HG02884 (cell line): ENCODE data around the gene TRIM68.

Experiments used
- ATAC-seq: cut with Tn5 transposase; IDR thresholded peaks from one replicate; pipeline ENCODE4 v1.9.1; 2021; ENCODE audit warnings: mild to moderate bottlenecking, moderate library complexity; ENCODE audit not compliant: unreplicated experiment

Gene TRIM68, protein sequence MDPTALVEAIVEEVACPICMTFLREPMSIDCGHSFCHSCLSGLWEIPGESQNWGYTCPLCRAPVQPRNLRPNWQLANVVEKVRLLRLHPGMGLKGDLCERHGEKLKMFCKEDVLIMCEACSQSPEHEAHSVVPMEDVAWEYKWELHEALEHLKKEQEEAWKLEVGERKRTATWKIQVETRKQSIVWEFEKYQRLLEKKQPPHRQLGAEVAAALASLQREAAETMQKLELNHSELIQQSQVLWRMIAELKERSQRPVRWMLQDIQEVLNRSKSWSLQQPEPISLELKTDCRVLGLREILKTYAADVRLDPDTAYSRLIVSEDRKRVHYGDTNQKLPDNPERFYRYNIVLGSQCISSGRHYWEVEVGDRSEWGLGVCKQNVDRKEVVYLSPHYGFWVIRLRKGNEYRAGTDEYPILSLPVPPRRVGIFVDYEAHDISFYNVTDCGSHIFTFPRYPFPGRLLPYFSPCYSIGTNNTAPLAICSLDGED

DNA sequence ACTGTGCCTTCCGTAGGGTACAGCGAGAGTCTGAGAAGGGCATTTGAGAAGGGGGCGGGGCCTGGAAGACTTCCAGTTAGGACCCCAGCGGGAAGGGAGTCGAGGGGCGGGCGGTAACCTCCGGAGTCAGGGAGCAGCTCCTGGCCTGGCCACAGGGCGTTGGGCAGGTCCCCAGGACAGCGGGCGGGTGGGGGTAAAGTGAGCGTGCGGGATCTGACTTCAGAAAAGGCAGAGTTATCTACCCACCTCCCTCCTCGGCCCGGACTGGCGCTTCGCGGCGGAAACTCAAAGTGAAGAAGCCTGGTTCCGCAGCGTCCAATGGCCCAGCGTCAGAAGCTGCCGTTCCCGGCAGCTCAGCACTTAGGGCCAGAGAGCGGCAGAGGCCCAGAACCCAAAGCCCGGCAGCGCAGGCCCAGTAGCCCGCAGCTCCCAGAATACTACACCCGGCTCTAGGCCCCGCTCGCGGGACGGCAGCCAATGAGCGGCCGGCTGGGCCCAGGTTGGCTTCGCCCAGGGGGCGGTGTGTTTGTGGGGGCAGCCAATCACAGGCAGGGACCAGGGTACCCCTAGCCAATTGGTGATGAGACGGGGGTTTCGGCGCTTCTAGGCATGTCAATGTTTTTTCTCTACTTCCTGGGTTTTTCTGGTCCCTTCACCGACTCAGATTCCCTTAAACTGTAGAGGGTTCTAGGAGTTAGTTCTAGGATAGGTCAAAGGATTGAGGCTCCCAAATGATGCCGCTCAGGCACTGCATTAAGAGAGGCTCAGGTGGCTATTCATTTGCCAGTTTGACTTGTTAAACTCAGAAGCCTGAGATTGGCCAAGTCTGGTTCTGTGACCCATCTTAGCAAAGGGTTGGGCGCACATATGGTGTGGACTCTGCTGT is at the start of gene TRIM68:
Gene TRIM68 (minus strand): TSS at position 451 of the 886 bp plus-strand sequence. CDS start 2,727 bp downstream, outside the sequence.
- peak; percentile 100 for ATAC-seq

DNA sequence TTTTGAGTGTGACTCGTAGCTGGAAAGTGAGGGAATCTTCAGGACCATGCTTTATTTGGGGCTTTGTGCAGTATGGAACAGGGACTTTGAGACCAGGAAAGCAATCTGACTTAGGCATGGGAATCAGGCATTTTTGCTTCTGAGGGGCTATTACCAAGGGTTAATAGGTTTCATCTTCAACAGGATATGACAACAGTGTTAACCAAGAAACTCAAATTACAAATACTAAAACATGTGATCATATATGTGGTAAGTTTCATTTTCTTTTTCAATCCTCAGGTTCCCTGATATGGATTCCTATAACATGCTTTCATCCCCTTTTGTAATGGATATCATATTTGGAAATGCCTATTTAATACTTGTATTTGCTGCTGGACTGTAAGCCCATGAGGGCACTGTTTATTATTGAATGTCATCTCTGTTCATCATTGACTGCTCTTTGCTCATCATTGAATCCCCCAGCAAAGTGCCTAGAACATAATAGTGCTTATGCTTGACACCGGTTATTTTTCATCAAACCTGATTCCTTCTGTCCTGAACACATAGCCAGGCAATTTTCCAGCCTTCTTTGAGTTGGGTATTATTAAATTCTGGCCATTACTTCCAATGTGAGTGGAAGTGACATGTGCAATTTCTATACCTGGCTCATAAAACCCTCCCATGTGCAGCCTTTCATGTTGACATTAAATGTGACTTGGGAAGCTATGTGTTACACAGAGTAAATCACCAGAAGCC is 46.8 kb upstream of the TRIM68 start:
- ATAC-seq, result no peak

DNA sequence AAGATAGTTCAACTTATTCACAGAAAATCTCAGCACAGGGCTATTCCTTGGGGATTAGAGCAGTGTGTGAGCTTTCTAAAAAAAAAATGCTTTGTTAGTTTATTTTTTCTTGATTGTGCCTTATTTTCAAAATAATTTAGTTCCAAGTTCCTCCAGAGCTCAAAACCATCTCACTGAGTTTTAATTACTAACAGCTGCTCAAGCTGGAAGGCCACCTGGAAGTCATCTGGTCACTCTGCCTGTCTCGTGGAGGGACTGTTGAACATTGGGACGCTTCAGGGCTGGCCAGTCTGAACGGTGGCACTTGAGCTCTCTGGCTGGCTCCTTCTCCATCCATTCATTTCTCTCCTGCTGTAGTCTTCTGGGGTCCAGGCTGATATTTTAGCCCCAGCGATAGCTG is 39.7 kb upstream of the TRIM68 start:
- ATAC-seq, result no peak

DNA sequence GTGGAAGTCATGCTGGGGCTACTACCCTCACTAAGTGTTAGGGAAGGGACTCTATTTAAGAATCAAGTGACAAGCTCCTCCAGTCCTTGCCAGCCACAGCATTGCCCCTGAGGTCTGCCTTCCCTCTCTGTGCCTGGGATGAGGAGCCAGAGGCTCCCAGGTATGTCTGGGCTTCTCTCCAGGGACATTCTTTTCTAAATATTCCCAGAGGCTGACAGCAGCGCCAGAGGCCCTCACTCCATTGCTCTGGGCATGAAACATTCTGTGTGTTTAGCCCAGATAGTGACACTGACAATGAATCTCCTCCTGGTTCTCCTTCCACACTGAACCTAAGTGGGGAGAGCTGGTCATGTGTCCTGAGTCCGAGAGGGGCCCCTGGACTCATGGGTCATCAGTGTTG is 37.9 kb upstream of the TRIM68 start:
- no peak for ATAC-seq

DNA sequence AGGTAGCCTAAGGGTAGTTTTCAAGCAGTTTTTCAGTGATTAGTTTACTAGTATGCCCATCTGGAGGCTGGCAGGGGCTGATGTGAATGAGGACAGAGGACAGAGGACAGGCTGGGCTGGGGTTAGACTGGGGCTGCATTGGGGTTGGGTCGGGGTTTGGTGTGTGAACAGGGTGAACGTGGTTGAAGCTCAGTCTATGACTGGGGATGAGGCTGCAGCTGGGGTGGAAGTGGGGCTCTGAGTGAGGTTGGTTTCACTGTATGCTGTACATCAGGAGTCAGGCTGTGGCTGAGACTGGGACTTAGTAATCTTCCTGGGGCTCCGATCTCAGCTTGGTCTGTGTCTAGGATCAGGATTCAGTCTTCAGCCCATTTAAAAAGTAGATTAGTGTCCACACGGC is 36.2 kb upstream of the TRIM68 start:
- no peak for ATAC-seq

DNA sequence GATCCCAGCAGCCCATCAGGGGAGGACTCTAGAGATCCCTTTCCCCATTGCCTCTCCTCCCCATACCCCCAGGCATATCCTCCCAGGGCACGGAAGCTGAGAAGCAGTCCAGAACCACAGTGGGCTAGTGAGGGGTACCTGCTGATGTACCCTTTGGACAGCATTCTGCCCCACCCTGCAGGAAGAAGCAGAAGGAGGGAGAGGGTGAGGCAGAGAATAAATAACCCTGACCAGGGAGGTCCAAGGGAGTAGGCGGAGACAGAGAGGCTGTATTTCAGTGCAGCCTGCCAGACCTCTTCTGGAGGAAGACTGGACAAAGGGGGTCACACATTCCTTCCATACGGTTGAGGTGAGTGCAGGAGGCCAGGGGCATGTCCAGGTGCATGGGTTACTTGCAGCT is 35.7 kb upstream of the TRIM68 start, which contains the start of gene OR51E1:
Gene OR51E1 (plus strand): TSS at position 301 of the 400 bp plus-strand sequence. CDS start 8,545 bp downstream, outside the sequence.
- no peak for ATAC-seq

DNA sequence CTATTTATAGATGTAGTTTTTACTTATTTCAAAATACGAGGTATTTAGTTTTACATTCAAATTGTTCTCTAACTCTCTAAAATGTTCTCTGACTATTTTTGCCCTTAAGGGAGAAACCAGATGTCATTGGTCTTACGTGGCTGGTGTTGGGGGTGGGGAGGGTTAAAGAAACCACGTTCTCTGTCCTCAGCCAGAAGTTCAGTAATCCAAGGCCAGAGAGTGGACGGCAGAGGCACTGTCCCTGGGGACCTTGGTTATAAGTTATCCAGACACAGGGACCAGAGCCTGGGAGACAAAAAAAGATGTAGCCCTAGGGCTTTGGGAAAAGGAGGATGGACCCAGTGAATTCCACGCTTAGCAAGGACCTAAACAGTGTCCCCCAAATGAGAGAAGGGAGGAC is 35.0 kb upstream of the TRIM68 start:
- no peak for ATAC-seq

DNA sequence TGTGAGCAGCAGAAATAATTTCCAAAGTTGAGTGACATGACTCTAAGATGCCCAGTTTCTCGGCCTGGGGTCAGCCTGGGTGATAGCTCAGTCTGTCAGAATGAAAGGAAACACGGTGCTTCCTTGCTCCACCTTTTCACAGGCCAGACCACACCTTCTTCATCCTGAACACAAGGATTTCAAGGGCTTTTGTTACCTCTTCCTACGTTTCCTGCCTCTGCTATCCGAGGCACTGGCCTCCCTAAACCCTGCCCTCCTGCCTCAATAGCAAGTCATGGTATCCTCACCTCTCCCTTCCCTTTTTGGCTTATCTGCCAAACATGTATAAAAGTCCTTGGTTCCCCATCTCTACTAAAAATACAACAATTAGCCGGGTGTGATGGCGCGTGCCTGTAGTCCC is 34.0 kb upstream of the TRIM68 start:
- no peak for ATAC-seq

DNA sequence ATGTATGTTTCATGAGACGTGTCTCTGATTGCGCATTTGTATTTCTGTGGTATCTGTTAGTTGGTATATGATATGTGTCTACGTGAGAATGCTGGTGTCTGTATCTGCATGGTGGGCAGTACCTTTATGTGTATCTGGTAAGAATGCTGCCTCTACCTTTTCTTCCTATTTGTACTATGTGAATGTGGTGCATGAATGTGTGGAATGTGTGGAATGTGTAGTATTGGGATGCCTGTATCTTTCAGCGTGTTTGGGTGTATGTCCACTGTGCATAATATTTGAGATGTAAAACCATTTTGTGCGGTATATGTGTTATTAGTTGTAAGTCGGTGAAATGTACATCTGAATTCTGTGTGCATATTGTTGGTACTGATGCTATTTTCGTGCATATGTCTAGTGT is 33.5 kb upstream of the TRIM68 start:
- no peak for ATAC-seq

DNA sequence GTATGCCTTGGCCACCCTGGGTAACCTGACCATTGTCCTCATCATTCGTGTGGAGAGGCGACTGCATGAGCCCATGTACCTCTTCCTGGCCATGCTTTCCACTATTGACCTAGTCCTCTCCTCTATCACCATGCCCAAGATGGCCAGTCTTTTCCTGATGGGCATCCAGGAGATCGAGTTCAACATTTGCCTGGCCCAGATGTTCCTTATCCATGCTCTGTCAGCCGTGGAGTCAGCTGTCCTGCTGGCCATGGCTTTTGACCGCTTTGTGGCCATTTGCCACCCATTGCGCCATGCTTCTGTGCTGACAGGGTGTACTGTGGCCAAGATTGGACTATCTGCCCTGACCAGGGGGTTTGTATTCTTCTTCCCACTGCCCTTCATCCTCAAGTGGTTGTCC is 31.9 kb upstream of the TRIM68 start:
- ATAC-seq, result no peak

DNA sequence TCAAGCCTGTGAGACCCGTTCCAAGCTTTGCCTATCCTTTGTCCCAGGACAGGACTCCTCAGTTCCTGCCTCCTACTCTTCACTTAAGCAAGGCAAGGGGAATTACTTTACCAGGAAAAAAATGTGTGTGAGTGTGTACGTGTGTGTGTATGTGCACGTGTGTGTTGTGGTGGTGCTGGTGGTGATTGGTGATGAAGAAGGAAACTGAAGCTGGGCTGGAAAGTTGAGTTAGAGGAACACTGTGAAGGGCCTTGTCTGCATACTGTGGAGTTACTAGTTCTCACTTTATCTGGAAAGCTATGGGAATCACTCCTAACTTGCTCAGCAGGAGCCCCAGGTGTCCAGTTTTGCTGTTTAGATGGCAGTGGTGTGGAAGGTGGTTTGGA is 29.6 kb upstream of the TRIM68 start:
- ATAC-seq, result no peak

DNA sequence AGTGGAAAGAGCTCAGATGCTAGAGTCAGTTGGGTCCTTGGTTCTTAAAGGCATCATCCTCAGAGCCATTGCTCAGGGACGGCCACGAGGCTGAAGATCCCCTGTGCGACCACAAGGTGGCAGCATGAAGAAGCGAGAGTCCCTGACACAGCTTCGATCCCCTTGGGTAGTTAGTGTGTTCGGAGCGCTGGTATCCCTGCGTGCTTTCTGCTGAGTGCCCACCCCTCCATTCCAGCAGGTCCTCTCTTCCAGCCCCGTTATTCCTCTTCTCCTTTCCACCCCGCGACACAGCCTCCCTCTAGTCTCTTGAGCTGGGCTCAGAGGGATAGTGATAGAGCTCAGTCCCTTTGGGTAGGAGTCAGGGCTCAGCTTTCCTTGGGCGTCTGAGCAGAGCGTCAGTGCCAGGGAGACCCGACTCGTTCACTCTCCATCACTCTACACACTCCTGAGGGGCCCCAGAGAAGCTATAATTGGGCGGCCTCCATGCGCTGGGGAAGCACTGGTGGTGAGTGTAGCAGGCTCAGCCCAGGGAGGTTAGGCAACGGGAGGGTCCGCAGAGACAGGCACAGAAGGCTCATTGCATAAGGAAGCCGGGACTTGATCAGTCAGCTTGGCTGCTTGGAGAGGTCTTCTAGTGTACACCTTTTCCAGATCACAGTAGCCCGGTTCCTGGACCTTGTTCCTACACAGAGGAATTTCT is 29.1 kb upstream of the TRIM68 start, which contains the start of gene OR51D1:
Gene OR51D1 (plus strand): TSS at position 516 of the 700 bp plus-strand sequence. CDS start 2,314 bp downstream, outside the sequence.
- peak; percentile 96 for ATAC-seq

DNA sequence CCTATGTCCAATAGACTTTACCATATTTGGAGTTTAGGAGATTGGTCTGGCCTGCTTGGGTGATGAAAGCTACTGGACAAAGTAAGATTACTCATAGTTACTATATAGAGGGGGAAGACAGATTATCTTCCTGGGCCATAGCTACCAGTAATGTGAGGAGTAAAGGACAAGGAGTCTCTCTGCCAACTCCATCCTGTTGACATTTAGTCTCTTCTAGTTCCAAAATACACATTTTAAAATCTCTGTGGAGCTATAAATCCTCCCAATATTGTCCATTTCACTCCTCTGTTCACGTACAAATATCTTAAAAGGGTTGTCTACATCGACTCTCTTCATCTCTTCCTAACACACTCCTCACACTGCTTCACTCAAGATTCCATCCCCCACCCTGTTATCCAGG is 28.1 kb upstream of the TRIM68 start:
- ATAC-seq, result no peak

DNA sequence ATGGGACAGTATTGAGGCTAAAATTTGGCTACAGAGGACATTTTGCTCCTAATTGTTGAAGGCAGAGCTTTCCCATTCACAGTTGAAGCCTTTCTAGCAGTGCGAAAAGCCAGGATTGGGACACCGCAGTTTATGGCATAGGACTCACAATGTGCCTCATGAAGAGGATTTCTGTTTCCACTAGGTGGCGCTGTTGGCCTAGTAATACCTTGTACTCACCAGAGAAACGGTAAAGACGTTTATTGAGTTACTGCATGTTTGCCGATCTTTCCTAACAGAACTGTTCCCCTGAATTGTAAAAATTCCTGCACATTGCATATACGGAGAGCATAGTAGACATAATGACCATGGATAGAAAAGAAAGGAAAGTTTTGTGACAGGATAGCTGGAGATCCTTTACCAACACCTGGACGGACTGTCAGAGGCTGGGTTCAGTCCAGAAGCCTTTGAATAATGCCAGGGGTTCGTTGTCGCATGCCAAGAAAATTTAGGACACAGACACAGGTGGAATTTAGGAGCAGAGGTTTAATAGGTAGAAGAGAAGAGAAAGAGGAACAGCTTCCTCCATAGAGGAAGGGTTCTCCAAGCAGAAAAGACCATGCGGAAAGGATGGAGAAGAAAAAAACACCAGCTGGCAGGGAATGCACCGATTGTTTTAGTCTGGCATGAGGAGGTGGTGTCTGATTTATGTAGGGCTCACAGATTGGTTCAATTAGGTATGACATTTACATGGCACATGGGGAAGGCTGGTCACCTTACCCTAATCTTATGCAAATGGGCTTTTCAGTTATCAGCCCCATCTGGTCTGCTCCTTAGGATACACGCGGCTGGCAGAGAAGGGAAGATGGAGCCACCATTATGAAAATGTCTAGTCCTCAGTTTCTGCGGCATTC is 18.4 kb upstream of the TRIM68 start:
- peak; percentile 54 for ATAC-seq

DNA sequence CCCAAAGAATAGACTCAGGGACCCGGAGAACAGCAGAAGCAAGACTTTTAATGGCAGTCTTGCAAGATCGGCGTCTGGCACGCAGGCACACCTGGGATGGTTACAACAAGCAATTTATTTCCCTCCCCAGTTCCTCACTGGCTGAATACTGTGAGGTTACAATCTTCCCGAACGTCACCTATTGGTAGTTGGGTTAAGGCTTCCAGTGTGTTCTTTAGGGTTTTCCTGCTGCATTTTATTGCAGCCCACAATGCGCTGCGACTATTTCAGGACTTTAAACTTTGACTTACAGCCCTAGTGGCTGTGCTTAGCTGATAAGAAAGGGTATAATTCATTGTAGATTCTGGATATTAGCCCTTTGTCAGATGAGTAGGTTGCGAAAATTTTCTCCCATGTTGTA is 11.5 kb upstream of the TRIM68 start:
- ATAC-seq, result no peak

DNA sequence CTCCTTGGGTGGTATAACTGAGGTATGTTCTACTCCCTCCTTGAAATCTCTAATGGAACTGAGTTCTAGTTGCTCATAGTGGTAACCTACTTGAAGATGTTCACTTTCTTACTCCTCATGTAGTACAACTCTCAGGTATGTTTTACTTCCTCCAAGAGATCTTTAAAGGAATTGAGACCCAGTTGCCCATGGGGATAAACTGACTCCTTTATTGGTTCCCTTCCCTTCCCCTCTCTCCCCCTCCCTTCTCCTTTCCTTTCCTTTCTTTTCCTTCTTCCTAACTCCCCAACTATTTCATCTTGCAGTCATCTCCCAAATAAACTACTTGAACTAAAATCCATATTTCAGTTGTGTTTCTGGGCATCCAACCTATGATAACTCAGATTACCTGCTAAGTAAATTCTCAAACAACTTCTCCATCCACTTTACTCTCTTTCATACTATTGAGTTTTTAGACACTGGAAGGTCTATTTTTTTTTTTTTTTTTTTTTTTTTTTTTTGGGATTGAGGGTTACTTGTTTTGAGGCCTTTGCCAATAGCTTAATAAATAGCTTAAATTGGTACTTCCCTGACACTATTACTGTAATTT is 7.9 kb upstream of the TRIM68 start:
- no peak for ATAC-seq

DNA sequence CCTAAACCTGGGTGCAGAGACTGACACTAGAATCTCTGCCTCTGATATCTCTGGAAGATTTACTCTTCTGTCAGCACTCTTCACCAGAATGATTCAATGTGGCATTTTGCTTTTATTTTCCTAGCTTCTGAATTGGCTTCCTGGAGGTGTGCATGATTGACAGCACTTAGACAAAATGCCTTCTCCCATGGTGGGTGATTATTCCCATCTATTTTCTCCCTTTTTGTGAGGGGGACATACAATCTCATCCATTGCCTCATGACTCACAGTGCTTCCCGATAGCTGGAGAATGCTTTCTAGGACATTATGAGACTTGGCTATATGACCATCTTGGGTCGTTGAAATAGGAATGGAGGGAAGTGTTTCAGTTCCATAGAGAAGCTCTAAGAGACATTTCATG is 4.0 kb upstream of the TRIM68 start:
- ATAC-seq, result no peak

DNA sequence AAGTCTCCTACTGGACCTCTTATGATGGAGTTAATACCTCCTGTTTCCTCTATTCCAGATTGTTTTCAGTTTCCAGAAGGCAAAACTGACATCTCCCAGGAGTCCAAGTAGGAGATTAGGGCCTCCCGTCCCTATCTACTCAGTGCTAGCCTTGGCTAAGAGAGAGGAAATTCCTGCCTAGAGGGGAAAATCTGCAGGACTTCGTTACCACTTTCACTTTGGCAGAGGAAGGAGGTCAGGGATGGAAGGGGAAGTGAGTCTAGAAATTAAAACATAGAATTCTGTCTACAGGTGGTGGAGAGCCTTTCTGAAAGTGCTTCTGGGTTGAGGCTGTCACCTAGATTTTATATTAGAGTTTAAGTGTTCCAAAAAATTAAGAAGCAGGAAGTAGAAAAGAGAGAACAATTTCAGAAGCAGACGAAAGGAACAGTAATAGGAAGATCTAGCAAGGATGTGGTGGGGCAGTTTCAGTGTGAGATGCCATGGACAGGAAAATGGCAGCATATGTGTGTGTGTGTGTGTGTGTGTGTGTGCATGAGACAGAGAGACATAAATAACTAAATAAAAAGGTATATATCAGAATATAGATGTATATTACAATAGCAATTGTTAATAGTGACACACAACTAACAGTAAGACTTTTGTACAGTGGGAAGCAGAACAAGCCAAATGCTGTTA is 2.4 kb upstream of the TRIM68 start:
- no peak for ATAC-seq
